ENCODE data around the gene CDK17.
"Not testable (repeated sequence)": the region's sequence is repeated elsewhere in the genome, so short reads cannot be mapped to it uniquely, and the experiment has no call there.

CDK17 gene

GRCh38 chr12:96352161-96352835, 47.9 kb downstream of the CDK17 start:
- no peak for DNase-seq

GRCh38 chr12:96350982-96351381, 49.3 kb downstream of the CDK17 start:
- no peak for DNase-seq

GRCh38 chr12:96347130-96347699, 53.0 kb downstream of the CDK17 start:
- DNase-seq, result no peak

GRCh38 chr12:96346716-96347115, 53.5 kb downstream of the CDK17 start:
- DNase-seq, result not testable (repeated sequence)

GRCh38 chr12:96344124-96344695, 56.0 kb downstream of the CDK17 start:
- DNase-seq, result no peak

GRCh38 chr12:96343347-96343954, 56.8 kb downstream of the CDK17 start:
- no peak for DNase-seq

GRCh38 chr12:96339666-96340065, 60.6 kb downstream of the CDK17 start:
- DNase-seq, result not testable (repeated sequence)

GRCh38 chr12:96338852-96339471, 61.3 kb downstream of the CDK17 start:
- no peak for DNase-seq

GRCh38 chr12:96337953-96338352, 62.3 kb downstream of the CDK17 start:
- no peak for DNase-seq

- no peak for DNase-seq
Observed at GRCh38 chr12:96336489-96336888, 63.8 kb downstream of the CDK17 start.

- DNase-seq, result no peak
Observed at GRCh38 chr12:96335270-96335669, 65.0 kb downstream of the CDK17 start.

GRCh38 chr12:96334502-96334901, 65.7 kb downstream of the CDK17 start:
- DNase-seq, result no peak

GRCh38 chr12:96329545-96329944, 70.7 kb downstream of the CDK17 start:
- DNase-seq, result no peak

GRCh38 chr12:96329018-96329417, 71.2 kb downstream of the CDK17 start:
- DNase-seq, result no peak

- DNase-seq, result no peak
Observed at GRCh38 chr12:96327889-96328288, 72.3 kb downstream of the CDK17 start.

GRCh38 chr12:96327346-96327745, 72.9 kb downstream of the CDK17 start:
- DNase-seq, result no peak

GRCh38 chr12:96326628-96327227, 73.5 kb downstream of the CDK17 start:
- no peak for DNase-seq

GRCh38 chr12:96323906-96324305, 76.3 kb downstream of the CDK17 start:
- DNase-seq, result no peak

GRCh38 chr12:96322720-96323119, 77.5 kb downstream of the CDK17 start:
- no peak for DNase-seq

- no peak for DNase-seq
Observed at GRCh38 chr12:96321941-96322340, 78.3 kb downstream of the CDK17 start.

- DNase-seq, result not testable (repeated sequence)
Observed at GRCh38 chr12:96317801-96318200, 82.4 kb downstream of the CDK17 start.

- not testable (repeated sequence) for DNase-seq
Observed at GRCh38 chr12:96315741-96316481, 84.3 kb downstream of the CDK17 start.

Data from fibroblast of skin of back (primary cell).